HG02840 (cell line): ENCODE results near the gene STXBP6.

Experiments
- ATAC-seq: cut with Tn5 transposase; IDR thresholded peaks from one replicate; pipeline ENCODE4 v1.9.1; 2021; ENCODE audit warnings: mild to moderate bottlenecking, moderate library complexity, moderate number of reproducible peaks; ENCODE audit not compliant: unreplicated experiment, low FRiP score

STXBP6 gene

DNA sequence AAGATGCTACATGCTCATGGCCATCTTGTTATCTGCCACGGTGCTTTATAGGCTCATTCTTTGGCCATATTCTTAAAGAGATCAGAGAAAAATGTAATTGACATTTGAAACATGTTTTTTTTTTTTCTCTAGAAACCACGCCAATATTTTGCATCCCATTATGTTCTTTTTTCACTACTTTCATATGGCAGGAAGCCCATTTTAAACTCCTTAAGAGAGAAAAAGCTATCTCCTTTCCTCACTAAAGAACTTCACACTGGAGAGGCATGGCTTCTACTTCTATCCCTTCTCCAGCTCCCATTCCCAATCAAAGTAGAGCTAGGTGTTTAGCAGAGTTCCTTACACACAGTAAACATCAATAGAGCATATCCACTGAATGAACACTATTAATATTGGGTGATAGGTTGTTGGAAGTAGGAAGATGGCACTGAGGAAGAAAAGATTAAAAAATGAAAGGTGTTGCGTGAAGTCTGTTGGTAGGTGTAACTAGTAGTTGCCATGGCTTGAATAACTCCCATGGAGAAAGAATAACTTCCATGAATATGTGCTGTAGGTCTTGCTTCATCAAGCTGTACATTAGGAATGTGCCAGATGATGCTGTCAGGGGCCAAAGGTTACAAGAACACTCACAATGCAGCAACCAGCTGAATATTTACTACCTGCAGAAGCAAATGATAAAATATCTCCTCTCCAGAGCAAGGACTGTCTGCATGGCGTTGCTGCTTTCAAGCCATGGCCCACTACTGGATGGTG, 178.8 kb downstream of the STXBP6 start:
- no peak for ATAC-seq

GRCh38 chr14:24868389-24868788, 181.6 kb downstream of the STXBP6 start:
- no peak for ATAC-seq

DNA sequence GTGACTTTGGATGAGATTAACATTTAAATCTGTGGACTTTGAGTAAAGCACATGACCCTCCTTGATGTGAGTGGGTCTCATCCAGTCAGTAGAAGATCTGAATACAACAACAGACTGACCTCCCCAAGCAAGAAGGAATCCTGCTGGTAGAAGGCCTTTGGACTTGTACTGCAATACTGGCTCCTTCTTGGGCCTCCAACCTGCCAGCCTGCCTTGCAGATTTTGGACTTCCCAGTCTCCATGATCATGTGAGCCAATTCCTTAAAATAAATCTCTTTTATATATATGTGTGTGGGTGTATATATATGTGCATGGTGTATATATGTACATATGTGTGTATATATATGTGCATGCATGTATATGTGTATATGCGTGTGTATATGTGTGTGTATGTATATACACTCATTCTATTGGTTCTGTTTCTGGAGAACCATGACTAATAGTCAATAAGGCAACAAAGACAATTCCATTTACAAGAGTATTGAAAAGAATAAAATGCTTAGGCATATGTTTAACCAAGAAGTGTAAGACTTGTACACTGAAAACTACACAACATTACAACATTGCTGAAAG, 183.8 kb downstream of the STXBP6 start:
- no peak for ATAC-seq

GRCh38 chr14:24863968-24864684, 185.8 kb downstream of the STXBP6 start:
- ATAC-seq: no peak

DNA sequence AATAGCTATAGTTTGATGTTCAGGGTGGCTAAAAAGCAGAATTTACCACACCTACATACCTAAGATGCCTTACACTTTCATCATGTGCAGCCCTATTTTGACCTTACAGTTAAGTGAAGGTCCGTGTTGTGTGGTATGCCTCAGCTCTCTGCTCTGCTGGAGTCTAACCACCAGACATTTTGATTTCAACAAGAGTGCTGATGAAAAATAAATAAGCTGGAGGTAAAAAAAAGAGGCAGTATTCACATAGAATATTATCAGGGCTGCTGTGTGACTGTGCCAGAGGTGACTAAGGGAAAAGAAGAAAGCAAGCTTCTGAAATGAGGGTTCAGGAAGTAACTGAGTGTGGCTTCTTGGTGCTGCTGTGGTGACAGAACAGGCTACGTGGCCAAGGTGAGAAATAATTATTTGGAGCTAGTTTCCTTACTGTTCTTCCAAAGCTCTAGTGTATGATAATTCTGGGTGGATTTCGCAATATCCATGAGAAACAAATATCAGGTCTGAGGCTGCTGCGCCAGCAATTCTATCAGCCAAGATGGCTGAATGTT, 188.8 kb downstream of the STXBP6 start:
- no peak for ATAC-seq

DNA sequence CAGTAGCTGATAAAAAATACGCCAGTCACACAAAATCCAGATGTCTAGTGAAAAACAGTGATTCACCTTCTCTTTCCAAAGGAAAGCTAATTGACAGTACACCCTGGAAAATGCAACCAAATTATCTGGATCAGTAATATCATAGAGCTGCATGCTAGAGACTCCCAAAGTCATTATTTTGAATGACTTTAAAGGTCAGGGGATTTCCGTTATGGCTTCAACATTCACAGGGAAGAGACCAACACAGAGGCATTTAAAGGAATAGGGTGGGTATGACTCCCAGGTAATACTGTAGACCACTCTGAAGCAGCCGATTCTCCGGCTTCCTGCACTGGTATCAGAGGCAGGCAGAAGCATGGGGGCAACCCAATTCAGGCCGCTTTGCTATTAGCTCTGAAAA, 190.4 kb downstream of the STXBP6 start:
- ATAC-seq: no peak

- ATAC-seq: no peak
Measured at GRCh38 chr14:24858684-24859083, 191.3 kb downstream of the STXBP6 start.

DNA sequence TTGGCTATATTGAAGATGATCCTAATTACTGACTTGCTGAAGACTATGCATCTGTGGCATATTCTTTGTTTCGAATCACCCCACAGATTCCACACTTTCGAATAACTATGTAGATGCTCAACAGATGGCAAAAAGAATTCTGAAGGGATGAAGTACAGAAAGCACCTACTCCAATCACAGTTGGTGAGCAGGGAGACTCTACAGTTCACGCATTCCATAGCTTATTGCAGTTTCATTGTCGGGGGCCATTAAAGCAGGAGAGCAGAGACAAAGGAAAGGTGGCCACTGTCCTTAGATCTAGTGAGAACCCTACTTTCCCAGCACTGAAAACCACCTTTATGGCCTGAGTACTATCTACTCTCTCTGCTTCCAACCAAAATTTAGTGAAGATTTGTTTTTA, 191.9 kb downstream of the STXBP6 start:
- no peak for ATAC-seq

GRCh38 chr14:24857277-24857676, 192.7 kb downstream of the STXBP6 start:
- ATAC-seq: no peak

DNA sequence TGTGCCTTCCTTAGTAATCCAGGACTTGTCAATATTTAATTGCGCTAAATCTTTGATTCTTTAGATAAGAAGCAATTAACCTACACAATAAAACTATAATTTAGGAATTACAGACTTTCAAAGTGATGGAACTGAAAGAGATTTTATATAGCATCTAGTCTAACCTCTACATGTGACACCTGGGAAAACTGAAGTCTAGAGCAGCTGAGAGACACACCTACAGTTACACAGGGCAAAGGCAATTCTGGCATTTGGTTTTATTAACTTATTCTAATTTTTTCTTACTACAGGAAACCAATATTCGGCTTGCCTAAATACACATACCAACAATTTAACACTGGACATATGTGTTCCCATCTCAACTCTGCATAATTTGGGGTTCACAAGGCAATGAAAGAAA, 196.5 kb downstream of the STXBP6 start:
- no peak for ATAC-seq

GRCh38 chr14:24852312-24853060, 197.5 kb downstream of the STXBP6 start:
- no peak for ATAC-seq

- ATAC-seq: no peak
Measured at GRCh38 chr14:24851837-24852236, 198.1 kb downstream of the STXBP6 start.

DNA sequence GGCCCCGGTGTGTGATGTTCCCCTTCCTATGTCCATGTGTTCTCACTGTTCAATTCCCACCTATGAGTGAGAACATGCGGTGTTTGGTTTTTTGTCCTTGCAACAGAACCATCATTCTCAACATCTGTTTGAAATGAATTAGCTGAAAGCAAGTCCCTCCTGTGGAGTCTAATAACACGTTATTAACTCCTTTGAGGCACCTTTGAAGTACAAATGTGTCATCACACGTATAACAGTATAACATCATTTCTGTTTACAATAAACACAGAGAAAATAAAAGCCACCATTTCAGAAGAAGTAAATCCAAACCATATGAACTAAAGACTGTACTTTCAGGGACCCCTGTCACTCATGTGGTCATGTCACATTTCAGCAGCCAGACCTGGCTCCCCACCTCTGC, 198.5 kb downstream of the STXBP6 start:
- no peak for ATAC-seq

- ATAC-seq: no peak
Measured at GRCh38 chr14:24850072-24850471, 199.9 kb downstream of the STXBP6 start.

GRCh38 chr14:24849471-24849870, 200.5 kb downstream of the STXBP6 start:
- no peak for ATAC-seq

- no peak for ATAC-seq
Measured at GRCh38 chr14:24848102-24848790, 201.7 kb downstream of the STXBP6 start.

GRCh38 chr14:24847568-24848095, 202.3 kb downstream of the STXBP6 start:
- ATAC-seq: no peak

DNA sequence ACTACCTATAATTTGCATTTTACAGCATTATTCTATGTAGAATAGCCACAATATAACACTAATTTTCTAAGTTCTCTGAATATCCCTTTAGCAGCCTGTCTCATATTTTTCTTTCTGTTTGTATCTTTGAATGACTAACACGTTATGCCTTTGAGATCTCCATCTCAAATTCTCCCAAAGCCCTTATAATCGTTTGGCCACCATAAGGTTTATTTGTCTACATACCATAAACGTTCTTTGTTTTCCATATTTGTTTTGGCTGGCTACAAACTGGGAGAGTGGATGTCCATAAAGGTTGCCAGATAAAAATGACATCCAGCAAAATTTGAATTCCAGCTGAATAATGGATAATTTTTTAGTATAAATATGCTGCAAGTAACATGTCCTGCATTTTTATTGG, 203.7 kb downstream of the STXBP6 start:
- ATAC-seq: no peak

GRCh38 chr14:24845851-24846250, 204.1 kb downstream of the STXBP6 start:
- no peak for ATAC-seq

GRCh38 chr14:24844011-24844410, 205.9 kb downstream of the STXBP6 start:
- no peak for ATAC-seq
